H7 (cell line): ENCODE results near the gene RNASEH1. TPM values are rescaled to one million over a fixed set of nuclear protein-coding genes. Genes with fewer than 3 reads are reported as not detected.

Experiments
- DNase-seq: peaks from one replicate; pipeline ENCODE4 v3.0.0; 2012
- H3K27me3 ChIP-seq: 2 replicates; pipeline ENCODE4 v1.6.0; 2011; ENCODE audit warnings: mild to moderate bottlenecking, low read length; ENCODE audit not compliant: control insufficient read depth, insufficient read depth
- H3K36me3 ChIP-seq: replicated peaks from 2 replicates; pipeline ENCODE4 v1.5.1; 2011; ENCODE audit warnings: low read length; ENCODE audit not compliant: control insufficient read depth, insufficient read depth
- H3K4me3 ChIP-seq: 2 replicates; pipeline ENCODE4 v1.5.1; 2011; ENCODE audit warnings: low read depth, mild to moderate bottlenecking, control low read depth, low read length, moderate library complexity; ENCODE audit not compliant: insufficient read depth
- total RNA-seq: library from RNA; depleted of rRNA; stranded (reverse); fragments of >200 nt; shearing (Covaris generic); gene quantifications from 2 replicates; pipeline ENCODE4 v1.2.3, GENCODE V29; 2014

RNASEH1 gene
- total RNA-seq, 1 experiment from 2014 or later = 40.4 TPM

DNA sequence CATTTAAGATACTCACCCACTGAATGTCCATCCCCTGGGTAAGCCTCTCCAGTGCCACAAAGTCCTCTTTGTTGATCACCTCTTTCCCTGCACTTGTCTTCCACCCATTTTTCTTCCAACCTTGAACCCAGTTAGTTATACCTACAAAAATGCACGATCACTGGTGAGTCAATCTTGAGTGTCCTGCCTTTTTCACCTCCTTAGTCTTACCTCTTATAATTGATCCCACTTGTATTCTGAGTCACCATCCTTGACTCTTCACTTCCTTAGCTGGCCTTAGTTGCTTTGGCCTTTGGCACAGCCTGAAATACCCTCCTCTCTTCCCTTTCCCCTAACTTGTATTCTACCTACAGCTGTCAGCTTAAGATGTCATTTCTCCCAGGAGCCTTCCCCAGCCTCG, 10.2 kb downstream of the RNASEH1 start:
- no peaks in the 10 kb centered on the region for H3K27me3 ChIP-seq
- H3K36me3 ChIP-seq = peaks cover 57% of the 10 kb centered on the region
- no peak overlapping the region for H3K4me3 ChIP-seq
- DNase-seq = no peak

DNA sequence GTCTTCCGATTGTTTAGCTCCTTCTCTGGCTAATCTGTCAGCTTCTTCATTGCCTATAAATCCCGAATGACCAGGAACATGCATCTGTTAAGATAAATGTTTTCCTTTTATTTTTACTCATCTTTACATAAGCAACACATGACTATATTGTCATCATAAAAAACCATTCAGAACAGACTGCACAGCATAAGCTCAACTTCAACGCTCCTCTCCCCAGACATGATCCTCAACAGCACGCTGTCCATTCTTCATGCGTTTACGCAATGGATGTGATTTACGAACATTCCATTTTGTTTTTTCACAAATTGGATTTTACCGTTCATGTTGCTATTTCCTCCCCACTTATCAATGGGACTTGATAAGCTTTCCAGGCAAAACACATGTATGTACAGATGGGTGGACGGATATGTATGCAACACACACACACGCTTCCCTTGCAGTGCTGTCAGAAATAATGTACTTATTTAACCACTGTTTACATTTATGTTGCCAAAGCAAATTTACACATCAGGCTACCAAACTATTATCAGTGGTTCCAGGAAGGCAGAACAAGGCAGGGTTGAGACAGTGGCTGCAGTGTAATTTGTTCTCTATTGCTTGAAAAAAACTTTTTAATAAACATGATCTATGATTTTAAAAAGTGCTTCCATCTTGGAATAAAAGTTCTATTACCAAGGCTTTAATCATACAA, 12.2 kb downstream of the RNASEH1 start:
- H3K4me3 ChIP-seq = no peak overlapping the region

DNA sequence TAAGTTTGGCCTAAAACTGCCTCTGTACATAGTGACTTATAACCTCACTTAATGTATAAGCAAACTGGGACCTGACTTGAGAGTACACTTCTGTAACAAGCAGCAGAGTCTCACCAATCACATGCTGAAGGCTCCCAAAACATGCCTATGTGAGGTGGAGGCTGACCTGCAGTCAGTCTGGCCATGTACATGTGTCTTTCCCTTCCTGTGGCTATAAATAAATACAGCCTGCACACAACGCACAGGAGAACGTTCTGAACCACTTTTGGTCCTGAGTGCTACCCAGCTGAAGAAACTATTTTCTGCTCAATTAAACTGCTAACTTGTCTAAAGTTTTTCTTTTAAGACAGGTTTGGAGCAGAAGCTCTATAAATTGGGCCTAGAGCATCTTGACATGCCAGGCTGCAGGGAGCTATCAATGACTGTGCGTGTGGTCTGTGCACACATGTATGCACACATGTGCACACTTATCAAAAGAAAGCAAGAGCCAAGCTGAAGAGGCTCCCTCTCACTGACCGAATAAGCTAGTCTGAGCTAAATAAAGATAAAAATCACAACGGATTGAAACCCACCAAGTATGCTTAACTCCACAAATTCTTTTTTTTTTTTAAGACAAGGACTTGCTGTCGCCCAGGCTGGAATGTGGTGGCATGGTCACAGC, 15.0 kb downstream of the RNASEH1 start:
- no peak overlapping the region for H3K4me3 ChIP-seq
- H3K36me3 ChIP-seq = peaks cover 36% of the 10 kb centered on the region
- no peak for DNase-seq
- no peaks in the 10 kb centered on the region for H3K27me3 ChIP-seq

More for the DNA sequence above, 12.2 kb downstream of the RNASEH1 start:
- no peak for DNase-seq
- Histone ChIP-seq H3K27me3 (no peaks in the 10 kb centered on the region), H3K36me3 (peaks cover 57% of the 10 kb centered on the region)

DNA sequence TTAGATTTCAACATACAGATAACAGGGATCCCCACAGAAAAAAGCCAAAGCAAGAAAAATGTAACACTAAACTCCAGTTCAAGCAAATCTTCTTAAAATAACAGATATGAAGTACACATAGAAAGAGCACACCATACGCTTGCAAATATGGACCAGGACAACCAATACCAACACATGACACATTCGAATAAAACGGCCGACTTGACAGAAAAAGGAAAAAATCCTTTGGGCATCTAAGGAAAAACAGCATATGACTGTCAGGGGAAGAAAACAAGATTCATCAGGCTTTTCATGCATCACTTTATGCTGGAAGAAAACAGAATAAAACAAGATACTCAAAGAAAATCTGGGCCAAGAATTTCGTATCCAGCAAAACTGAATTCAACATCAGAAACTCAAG, 16.0 kb downstream of the RNASEH1 start:
- Histone ChIP-seq H3K27me3 (no peaks in the 10 kb centered on the region), H3K36me3 (peaks cover 31% of the 10 kb centered on the region), H3K4me3 (no peak overlapping the region)
- no peak for DNase-seq

DNA sequence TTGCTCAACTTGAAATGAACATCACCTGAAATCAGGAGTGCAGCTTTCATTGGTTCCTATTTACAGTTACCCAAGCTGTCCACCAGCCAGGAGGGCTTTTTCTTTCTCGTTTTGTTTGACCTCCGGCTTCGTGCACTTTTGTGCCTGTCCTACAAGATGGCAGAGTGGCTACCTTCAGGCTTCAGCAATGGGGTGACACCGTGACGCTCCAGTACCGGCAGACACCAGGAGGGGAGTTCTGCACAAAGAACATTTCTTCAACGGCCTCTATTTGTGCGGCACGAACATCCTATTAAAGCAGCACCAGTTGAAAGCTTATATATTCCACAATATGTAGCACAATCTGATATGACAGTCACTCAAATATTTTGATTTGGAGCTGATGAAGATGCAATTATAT, 18.3 kb downstream of the RNASEH1 start:
- Histone ChIP-seq H3K4me3 (no peak overlapping the region), H3K36me3 (peaks cover 15% of the 10 kb centered on the region), H3K27me3 (no peaks in the 10 kb centered on the region)
- DNase-seq = no peak

DNA sequence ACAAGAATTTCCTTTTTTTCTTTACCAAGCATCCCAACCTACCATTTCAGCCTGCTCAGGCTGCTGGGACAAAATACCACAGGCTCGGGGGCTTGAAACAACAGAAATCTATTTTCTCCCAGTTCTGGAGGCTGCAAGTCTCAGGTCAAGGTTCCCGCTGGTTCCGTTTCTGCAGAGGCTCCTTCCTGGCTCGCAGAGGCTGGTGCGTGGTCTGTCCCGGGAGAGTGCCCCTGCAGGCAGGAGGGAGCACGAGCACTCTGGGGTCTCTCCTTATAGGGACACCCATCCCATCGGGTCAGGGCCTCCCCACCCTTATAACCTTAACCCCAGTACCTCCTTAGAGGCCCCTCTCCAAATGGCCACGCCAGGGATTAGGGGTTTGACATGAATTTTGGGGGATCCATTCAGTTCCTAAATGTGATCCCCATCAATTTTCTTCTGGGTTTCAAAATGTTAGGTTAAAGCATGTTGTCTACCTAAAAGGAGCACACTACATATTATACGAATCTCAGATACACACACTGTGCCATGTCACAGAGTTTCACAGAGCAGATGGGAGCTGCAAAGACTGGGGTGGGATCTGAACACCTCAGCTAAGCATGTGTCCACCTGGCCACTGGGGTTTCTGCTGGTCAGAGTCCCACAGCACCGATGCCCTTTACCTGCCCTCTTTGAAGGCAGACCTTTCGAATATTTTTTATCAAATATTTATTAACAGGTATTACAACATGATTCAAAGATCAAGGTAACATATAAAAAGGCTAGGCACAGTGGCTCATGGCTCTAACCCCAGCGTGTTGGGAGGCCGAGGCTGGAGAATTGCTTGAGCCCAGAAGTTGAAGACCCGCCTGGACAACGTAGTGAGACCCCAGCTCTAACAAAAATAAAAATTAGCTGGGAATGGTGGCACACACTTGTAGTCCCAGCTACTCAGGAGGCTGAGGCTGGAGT, 21.2 kb downstream of the RNASEH1 start:
- Histone ChIP-seq H3K27me3 (no peaks in the 10 kb centered on the region), H3K36me3 (peaks cover 2% of the 10 kb centered on the region), H3K4me3 (peak overlapping the region; percentile 21; the same call in 1 of the 2 replicates)
- DNase-seq = peak; percentile 89

DNA sequence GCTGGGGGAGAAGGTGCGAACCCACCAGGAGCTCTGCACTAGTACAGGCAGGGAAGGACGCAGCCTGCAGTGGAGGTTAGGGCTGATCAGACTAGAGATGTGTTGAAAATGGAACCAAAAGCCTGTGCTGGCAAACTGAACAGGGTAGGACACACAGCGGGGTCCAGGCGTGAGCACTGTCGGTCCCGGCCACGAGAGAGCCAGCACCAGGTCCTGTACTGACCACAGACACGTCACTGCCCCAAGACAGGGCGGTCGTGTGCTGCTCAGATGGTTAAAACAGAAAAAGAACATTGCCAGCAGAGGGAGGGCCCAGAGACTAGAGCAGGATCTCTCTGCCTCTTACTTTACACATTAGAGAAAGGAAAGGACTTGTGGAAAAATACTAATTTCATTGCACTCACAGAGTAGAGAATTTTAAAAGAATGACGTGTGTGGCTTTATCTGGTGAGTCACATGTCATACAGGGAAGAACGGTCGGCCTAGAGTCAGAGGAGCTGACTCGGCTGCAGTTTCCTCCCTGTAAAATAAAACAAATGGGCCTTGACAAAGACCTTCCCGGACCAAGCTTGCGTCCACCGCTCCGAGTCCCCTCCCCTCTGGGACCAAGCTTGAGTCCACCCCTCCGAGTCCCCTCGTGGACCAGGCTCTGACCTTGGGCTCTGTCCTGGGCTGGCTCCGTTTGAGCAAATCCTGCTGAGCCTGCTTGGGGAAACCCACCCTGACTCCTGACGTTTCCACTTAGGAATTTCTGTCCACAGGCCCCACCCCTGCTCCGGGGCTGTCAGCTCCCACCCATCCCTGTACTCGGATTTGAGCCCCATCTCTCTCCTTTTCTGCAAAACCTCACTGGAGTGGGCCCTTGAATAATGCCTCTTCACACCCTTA, 22.1 kb downstream of the RNASEH1 start:
- H3K4me3 ChIP-seq = peak overlapping the region; percentile 21

DNA sequence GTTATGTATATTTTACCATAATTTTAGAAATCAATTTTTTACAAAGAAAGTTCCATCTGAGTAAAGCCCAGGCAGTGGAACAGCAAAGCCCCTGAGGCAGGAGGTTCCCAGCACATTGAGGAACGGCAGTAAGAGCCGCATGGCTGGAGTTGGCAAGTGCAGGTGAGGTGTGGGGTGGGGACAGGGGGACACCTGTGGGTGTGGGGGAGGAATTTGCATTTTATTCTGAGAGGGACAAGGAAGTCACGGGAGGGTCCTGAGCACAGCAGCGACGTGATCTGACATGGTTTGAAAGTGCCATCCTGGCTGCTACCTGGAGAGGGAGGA, 22.7 kb downstream of the RNASEH1 start:
- Histone ChIP-seq H3K27me3 (no peaks in the 10 kb centered on the region), H3K36me3 (no peaks in the 10 kb centered on the region; the same call in 1 of the 2 replicates), H3K4me3 (no peak overlapping the region)
- no peak for DNase-seq

More for the DNA sequence above, 22.1 kb downstream of the RNASEH1 start:
- H3K36me3 ChIP-seq = no peaks in the 10 kb centered on the region; the same call in 1 of the 2 replicates
- no peaks in the 10 kb centered on the region for H3K27me3 ChIP-seq
- peak; percentile 46 for DNase-seq

DNA sequence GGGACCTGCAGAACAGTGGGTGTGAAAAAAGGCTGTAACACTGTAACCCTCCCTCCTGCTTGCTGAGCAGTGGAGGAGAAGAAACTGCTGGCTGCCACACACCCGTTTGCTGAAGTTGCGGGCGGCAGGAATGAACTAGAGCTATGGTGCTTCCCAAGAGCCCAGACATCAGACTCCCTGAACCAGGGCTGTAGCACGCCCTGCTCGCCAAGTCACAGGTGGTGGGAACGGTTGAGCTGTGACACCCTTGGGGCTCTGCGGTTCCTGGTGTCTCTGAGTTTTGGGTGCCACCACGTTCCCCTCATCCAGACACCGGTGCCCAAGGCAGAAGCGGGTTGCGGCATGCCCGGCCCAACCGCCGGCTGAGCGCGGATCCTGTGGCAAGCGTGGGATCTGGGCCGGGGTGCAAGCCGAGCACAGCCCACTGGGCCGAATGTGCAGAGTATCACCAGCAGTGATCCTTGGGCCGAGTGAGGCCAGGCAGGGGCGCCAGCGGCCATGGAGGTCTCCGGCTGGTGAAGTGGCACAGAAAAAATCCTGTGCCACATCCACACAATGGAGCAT, 23.8 kb downstream of the RNASEH1 start:
- Histone ChIP-seq H3K4me3 (no peak overlapping the region), H3K27me3 (no peaks in the 10 kb centered on the region), H3K36me3 (no peaks in the 10 kb centered on the region; the same call in 1 of the 2 replicates)
- DNase-seq = no peak

DNA sequence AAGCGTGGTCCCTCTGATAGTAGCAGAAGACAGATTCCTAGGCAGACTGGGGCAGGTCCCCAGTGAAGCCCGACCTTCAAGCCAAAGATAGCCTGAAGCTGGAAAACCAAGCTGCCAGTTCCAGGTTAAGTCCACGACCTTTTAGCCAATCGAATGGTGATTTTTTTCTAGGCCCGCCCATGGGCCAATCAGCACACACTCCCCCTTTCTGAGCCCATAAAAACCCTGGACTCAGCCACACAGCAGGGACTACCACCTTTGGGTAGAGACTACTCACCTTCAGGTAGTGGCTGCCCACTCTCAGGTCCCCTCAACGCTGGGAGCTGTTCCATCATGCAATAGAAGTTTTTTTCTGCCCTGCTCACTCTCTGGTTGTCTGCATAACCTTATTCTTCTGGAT, 24.3 kb downstream of the RNASEH1 start:
- no peaks in the 10 kb centered on the region; the same call in 1 of the 2 replicates for H3K36me3 ChIP-seq
- no peak overlapping the region for H3K4me3 ChIP-seq
- no peaks in the 10 kb centered on the region for H3K27me3 ChIP-seq
- DNase-seq = peak; percentile 65

DNA sequence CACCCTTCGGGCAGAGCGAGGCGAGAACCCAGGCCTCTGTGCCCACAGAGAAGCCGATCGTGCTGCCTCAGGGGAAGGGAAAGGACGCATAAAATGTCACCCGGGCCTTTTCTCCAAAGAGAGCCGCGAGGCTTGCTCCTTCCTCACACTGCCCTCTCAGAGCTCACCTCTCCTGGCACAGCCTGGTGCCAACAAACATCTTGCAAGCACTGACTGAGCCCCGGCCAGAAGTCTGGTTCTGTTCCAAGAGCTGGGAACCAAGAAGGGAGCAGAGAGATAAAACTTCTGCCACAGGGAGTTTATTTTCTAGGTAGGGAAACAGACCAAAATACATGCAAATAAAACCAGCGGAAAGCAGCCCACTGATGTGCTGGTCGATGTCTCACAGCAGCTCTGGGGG, 25.2 kb downstream of the RNASEH1 start:
- H3K27me3 ChIP-seq = no peaks in the 10 kb centered on the region
- DNase-seq = no peak
- no peak overlapping the region for H3K4me3 ChIP-seq
- no peaks in the 10 kb centered on the region; the same call in 1 of the 2 replicates for H3K36me3 ChIP-seq

DNA sequence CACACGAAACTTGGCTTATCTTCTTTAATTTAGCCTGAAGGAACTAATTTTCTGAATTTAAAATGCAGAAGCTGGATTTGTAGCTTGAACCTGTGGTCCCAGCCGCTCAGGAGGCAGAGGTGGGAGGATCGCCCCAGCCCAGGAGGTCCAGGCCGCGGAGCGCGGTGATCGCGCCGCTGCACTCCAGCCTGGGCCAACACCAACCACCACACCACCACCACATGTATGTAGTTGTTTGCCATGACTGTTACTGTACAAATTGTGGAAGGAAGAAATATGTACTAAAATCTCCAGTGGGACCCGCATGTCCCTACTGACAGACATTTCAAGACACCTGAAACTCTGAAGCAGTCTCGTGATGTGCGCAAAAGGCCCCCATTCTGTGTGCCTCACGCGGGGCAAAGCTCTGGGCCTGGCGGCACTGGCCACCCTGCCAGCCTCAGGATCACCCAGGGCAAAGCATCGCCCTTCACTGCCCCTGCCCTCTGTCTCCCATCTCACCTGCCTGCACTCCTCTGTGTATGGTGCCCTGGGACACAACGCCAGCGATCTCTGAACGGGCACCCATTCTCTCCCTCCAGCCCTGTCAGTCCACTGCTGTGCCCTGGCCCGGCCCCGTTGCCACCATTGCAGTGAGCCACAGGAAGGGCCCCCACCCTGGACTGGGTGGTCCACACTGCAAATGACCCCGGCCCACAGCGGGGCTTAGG, 28.7 kb downstream of the RNASEH1 start:
- no peak overlapping the region for H3K4me3 ChIP-seq
- H3K27me3 ChIP-seq = no peaks in the 10 kb centered on the region; the same call in 1 of the 2 replicates
- no peak for DNase-seq
- H3K36me3 ChIP-seq = no peaks in the 10 kb centered on the region; the same call in 1 of the 2 replicates
